Fibroblast of mammary gland (primary cell): ENCODE data around the gene ACACB.

Experiments
- DNase-seq: peaks from one replicate; pipeline ENCODE4 v3.0.0-alpha.2; 2010; ENCODE audit warnings: low read depth
- H3K4me3 ChIP-seq: 2 replicates; pipeline ENCODE4 v1.5.1; 2011; ENCODE audit warnings: low read depth, mild to moderate bottlenecking, low read length, moderate library complexity; ENCODE audit not compliant: control insufficient read depth
- CTCF ChIP-seq: conservative IDR thresholded peaks from 2 replicates; pipeline ENCODE4 v1.5.1; 2011; ENCODE audit warnings: low read depth, low read length, inconsistent platforms; ENCODE audit not compliant: control insufficient read depth, insufficient read depth

The ACACB gene

GRCh38 chr12:109097435-109098182 lies 18.8 kb upstream of the ACACB start, which contains the start of gene UNG:
Gene UNG (plus strand): TSS chr12:109097597. CDS start chr12:109097680, 83 bp downstream.
- TF ChIP-seq CTCF = no peak
- peak within 1 kb of the TSS; percentile 78 for H3K4me3 ChIP-seq
- DNase-seq = peak; percentile 91

- TF ChIP-seq CTCF = no peak
- peak; percentile 56 for DNase-seq
- H3K4me3 ChIP-seq = peak overlapping the region; percentile 78
Measured at GRCh38 chr12:109098183-109098604, 18.2 kb upstream of the ACACB start.

GRCh38 chr12:109098651-109099050 lies 17.7 kb upstream of the ACACB start:
- peak overlapping the region; percentile 78 for H3K4me3 ChIP-seq
- TF ChIP-seq CTCF = no peak
- DNase-seq = no peak

- no peak for DNase-seq
- H3K4me3 ChIP-seq = no peak overlapping the region
- no peak for TF ChIP-seq CTCF
Measured at GRCh38 chr12:109099431-109100020, 16.9 kb upstream of the ACACB start.

GRCh38 chr12:109100741-109101140 lies 15.6 kb upstream of the ACACB start:
- DNase-seq = no peak
- TF ChIP-seq CTCF = no peak
- H3K4me3 ChIP-seq = no peak overlapping the region

- no peak for TF ChIP-seq CTCF
- no peak overlapping the region for H3K4me3 ChIP-seq
- no peak for DNase-seq
Measured at GRCh38 chr12:109102491-109102890, 13.9 kb upstream of the ACACB start.

GRCh38 chr12:109105176-109105575 lies 11.2 kb upstream of the ACACB start:
- no peak overlapping the region for H3K4me3 ChIP-seq
- no peak for DNase-seq
- no peak for TF ChIP-seq CTCF
